A549 (cell line): Measurements from ENCODE around the gene EGFL7. TPM values are rescaled to one million over a fixed set of nuclear protein-coding genes. Genes with fewer than 3 reads are reported as not detected.

ENCODE experiments used
- ATAC-seq, 2 experiments: fragments of 200-7000 bp in 1 of 2; fragments of >200 bp in 1 of 2; cut with Nextera tagmentation in 1 of 2; cut with Tn5 transposase in 1 of 2; 3 replicates each; pipeline versions ENCODE4 v1.8.0 to v1.9.1; 2018 to 2020; ENCODE audit warnings: mild to moderate bottlenecking in 1 of 2, moderate library complexity in 1 of 2
- CTCF ChIA-PET: fragments of 300-600 bp; sonication (Branson Sonifier 250); formaldehyde crosslinking; extraction: SDS; loops from one replicate; lab custom pipeline; 2021; ENCODE audit warnings: antibody characterized with exemption, inconsistent platforms; lab: Yijun Ruan, JAX
- POLR2A ChIA-PET: fragments of 350-600 bp; formaldehyde crosslinking; extraction: SDS; loops from one replicate; lab custom pipeline; 2021; ENCODE audit warnings: antibody characterized with exemption, inconsistent platforms; lab: Yijun Ruan, JAX
- DNase-seq, 2 experiments: peaks; one replicate each; pipeline versions ENCODE4 v3.0.0 to v3.0.0-alpha.2; 2011 to 2016; ENCODE audit warnings: low read depth in 1 of 2, low spot score in 1 of 2
- FAIRE-seq: peaks from 2 replicates; lab custom pipeline; 2011; peaks lifted over from hg19 to GRCh38; lab: Jason Lieb, UNC
- H3K27ac ChIP-seq, 2 experiments: fragments of >200 bp; sonication (Bioruptor Twin); formaldehyde crosslinking; 3 replicates each; pipeline ENCODE4 v1.5.1; 2016 to 2017
- H3K4me1 ChIP-seq: fragments of >200 bp; sonication (Bioruptor Twin); formaldehyde crosslinking; 3 replicates; pipeline ENCODE4 v1.6.1; 2016
- H3K4me2 ChIP-seq: fragments of >200 bp; sonication (Bioruptor Twin); formaldehyde crosslinking; 3 replicates; pipeline ENCODE4 v1.6.1; 2016
- H3K4me3 ChIP-seq: fragments of >200 bp; sonication (Bioruptor Twin); formaldehyde crosslinking; 3 replicates; pipeline ENCODE4 v1.5.1; 2016
- H3K9me3 ChIP-seq: fragments of >200 bp; sonication (Bioruptor Twin); formaldehyde crosslinking; 3 replicates; pipeline ENCODE4 v1.6.1; 2016
- BHLHE40 ChIP-seq: IDR thresholded peaks from 2 replicates; pipeline ENCODE4 v1.6.1; 2012; ENCODE audit warnings: low read depth, low read length, inconsistent platforms
- CBX8 ChIP-seq: fragments of 200-600 bp; sonication (generic); IDR thresholded peaks from 2 replicates; pipeline ENCODE4 v1.6.1; 2016
- CEBPB ChIP-seq, 2 experiments: fragments of >200 bp in 1 of 2; sonication (Bioruptor Twin) in 1 of 2; formaldehyde crosslinking in 1 of 2; IDR thresholded peaks; 2 replicates each; pipeline ENCODE4 v1.6.1; 2012 to 2016
- EHF ChIP-seq: fragments of 250-450 bp; sonication (Bioruptor Pico); IDR thresholded peaks from 2 replicates; pipeline ENCODE4 v1.5.0; 2020; ENCODE audit warnings: mild to moderate bottlenecking
- ESRRA ChIP-seq: fragments of 150-350 bp; IDR thresholded peaks from 2 replicates; pipeline ENCODE4 v1.6.1; 2014; ENCODE audit warnings: mild to moderate bottlenecking, low read length, borderline replicate concordance
- FOXS1 ChIP-seq: fragments of 250-450 bp; sonication (Bioruptor Pico); IDR thresholded peaks from 2 replicates; pipeline ENCODE4 v1.5.0; 2020; ENCODE audit warnings: mild to moderate bottlenecking, moderate library complexity
- GATA3 ChIP-seq: IDR thresholded peaks from 2 replicates; pipeline ENCODE4 v1.6.1; 2012; ENCODE audit warnings: borderline replicate concordance
- HEYL ChIP-seq: fragments of 250-450 bp; sonication (Bioruptor Pico); IDR thresholded peaks from 2 replicates; pipeline ENCODE4 v1.8.0; 2021; ENCODE audit warnings: mild to moderate bottlenecking, moderate library complexity
- HOXB5 ChIP-seq: fragments of 250-450 bp; sonication (Bioruptor Pico); IDR thresholded peaks from 2 replicates; pipeline ENCODE4 v1.5.0; 2020; ENCODE audit warnings: mild to moderate bottlenecking, moderate library complexity
- JUNB ChIP-seq: fragments of >200 bp; sonication (Bioruptor Twin); formaldehyde crosslinking; IDR thresholded peaks from 2 replicates; pipeline ENCODE4 v1.6.1; 2016
- KDM1A ChIP-seq: fragments of 200-600 bp; sonication (generic); IDR thresholded peaks from 2 replicates; pipeline ENCODE4 v1.6.1; 2016; ENCODE audit warnings: low read depth, mild to moderate bottlenecking
- KDM5A ChIP-seq: fragments of 200-600 bp; sonication (generic); IDR thresholded peaks from 2 replicates; pipeline ENCODE4 v1.6.1; 2016; ENCODE audit warnings: antibody characterized with exemption, mild to moderate bottlenecking
- NPAS2 ChIP-seq: fragments of 250-450 bp; sonication (Bioruptor Pico); IDR thresholded peaks from 2 replicates; pipeline ENCODE4 v1.8.0; 2022; ENCODE audit warnings: mild to moderate bottlenecking, moderate library complexity, borderline replicate concordance
- NR3C1 ChIP-seq: fragments of >200 bp; sonication (Bioruptor Twin); formaldehyde crosslinking; IDR thresholded peaks from 3 replicates; pipeline ENCODE4 v1.6.1; 2017
- RAD21 ChIP-seq, 2 experiments: fragments of >200 bp in 1 of 2; sonication (Bioruptor Twin) in 1 of 2; formaldehyde crosslinking in 1 of 2; IDR thresholded peaks in 1 of 2; conservative IDR thresholded peaks in 1 of 2; 2 replicates in 1 of 2; 3 replicates in 1 of 2; pipeline ENCODE4 v1.6.1; 2012 to 2018; ENCODE audit warnings: inconsistent platforms in 1 of 2
- RFX5 ChIP-seq: fragments of 450-650 bp; IDR thresholded peaks from 2 replicates; pipeline ENCODE4 v1.7.1; 2014; ENCODE audit warnings: antibody characterized with exemption, mild to moderate bottlenecking, moderate library complexity
- ZSCAN20 ChIP-seq: fragments of 250-450 bp; sonication (Bioruptor Pico); IDR thresholded peaks from 2 replicates; pipeline ENCODE4 v1.8.0; 2022; ENCODE audit warnings: mild to moderate bottlenecking, moderate library complexity
- WGBS: methylation state at CpG from one replicate; pipeline ENCODE4 v1.1.6; 2017; ENCODE audit errors: missing lambda C conversion rate; 5-methylcytosine and 5-hydroxymethylcytosine counted together
- polyA plus RNA-seq, 4 experiments: library from polyadenylated mRNA; depleted of rRNA in 3 of 4; stranded (reverse); fragments of >200 nt; fragmentation: RNase III in 1 of 4; extraction: RNeasy Plus Mini Kit Qiagen cat#74134 plus additional on column Dnase treatment in 1 of 4; gene quantifications; 2 replicates in 3 of 4; 3 replicates in 1 of 4; pipeline ENCODE4 v1.2.3, GENCODE V29; 2011 to 2017
- TF ChIP-seq, protein P1 (sequence below): IDR thresholded peaks from 2 replicates; pipeline ENCODE4 v1.6.1; 2012
- TF ChIP-seq, protein P2 (sequence below): fragments of 200-600 bp; sonication (generic); IDR thresholded peaks from 2 replicates; pipeline ENCODE4 v1.6.1; 2016; ENCODE audit warnings: antibody characterized with exemption, mild to moderate bottlenecking, moderate library complexity
- TF ChIP-seq, protein P3 (sequence below): IDR thresholded peaks from 2 replicates; pipeline ENCODE4 v1.6.1; 2012; ENCODE audit warnings: low read depth, borderline replicate concordance

The EGFL7 gene
- polyA plus RNA-seq, 2 of the 4 experiments (the other 2 are of a cell fraction) = 19.9 to 34.4 TPM

DNA sequence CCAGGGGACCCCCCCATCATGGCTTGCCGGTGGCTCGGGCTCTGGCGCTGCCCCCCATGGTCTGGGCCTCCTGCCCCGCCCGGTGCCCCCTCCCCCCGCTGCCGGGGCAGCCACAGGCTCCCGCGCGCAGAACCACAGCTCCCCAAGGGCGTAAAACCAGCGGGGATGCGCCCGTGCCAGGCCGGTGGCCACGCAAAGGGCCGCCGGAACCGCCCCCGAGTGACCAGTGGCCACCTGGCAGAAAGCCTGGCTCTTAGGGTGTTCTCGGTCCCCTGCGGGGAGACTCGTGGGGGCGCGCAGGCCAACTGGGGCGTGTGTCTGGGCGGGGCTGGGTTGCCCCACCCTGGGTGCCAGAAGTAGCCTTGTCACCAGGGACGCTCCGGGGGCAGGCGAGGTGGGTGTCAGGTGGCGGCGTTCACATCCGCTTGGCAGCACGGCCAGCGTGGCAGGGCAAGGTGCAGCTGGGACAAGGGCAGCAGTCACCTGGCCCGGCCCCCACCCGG, 25.1 kb downstream of the EGFL7 start:
- ChIA-PET POLR2A (interaction anchor here (0.5 kb wide), 1 partner anchor 13 kb away, joined by 4 read pairs; no protein-coding TSS in a partner anchor), CTCF (interaction anchor here (0.8 to 13.4 kb wide), 6 partner anchors 14 to 341 kb away, joined by 3 to 186 read pairs (median 4); partner anchors contain the start of gene ABCA2)
- ATAC-seq (peak; percentile 6 to 10; a peak in 5 of 6 replicates), DNase-seq (no peak)
- Histone ChIP-seq H3K27ac (peak overlapping the region; percentile 85 to 96), H3K9me3 (no peaks in the 10 kb centered on the region), H3K4me3 (peak overlapping the region; percentile 72), H3K4me2 (peak overlapping the region; percentile 100), H3K4me1 (peaks cover 41% of the 10 kb centered on the region)
- TF ChIP-seq HEYL (CRISPR knock-in tag) (no peak), CEBPB (IDR thresholded peaks at IDR 0.05) (no peak), GATA3 (no peak)
- TF ChIP-seq, protein P1, sequence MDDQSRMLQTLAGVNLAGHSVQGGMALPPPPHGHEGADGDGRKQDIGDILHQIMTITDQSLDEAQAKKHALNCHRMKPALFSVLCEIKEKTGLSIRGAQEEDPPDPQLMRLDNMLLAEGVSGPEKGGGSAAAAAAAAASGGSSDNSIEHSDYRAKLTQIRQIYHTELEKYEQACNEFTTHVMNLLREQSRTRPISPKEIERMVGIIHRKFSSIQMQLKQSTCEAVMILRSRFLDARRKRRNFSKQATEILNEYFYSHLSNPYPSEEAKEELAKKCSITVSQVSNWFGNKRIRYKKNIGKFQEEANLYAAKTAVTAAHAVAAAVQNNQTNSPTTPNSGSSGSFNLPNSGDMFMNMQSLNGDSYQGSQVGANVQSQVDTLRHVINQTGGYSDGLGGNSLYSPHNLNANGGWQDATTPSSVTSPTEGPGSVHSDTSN = no peak
- TF ChIP-seq, all 56 proteins: peak for 0
- no peak for FAIRE-seq
- 53% methylated on average over 15 of the region's 37 CpGs for WGBS

DNA sequence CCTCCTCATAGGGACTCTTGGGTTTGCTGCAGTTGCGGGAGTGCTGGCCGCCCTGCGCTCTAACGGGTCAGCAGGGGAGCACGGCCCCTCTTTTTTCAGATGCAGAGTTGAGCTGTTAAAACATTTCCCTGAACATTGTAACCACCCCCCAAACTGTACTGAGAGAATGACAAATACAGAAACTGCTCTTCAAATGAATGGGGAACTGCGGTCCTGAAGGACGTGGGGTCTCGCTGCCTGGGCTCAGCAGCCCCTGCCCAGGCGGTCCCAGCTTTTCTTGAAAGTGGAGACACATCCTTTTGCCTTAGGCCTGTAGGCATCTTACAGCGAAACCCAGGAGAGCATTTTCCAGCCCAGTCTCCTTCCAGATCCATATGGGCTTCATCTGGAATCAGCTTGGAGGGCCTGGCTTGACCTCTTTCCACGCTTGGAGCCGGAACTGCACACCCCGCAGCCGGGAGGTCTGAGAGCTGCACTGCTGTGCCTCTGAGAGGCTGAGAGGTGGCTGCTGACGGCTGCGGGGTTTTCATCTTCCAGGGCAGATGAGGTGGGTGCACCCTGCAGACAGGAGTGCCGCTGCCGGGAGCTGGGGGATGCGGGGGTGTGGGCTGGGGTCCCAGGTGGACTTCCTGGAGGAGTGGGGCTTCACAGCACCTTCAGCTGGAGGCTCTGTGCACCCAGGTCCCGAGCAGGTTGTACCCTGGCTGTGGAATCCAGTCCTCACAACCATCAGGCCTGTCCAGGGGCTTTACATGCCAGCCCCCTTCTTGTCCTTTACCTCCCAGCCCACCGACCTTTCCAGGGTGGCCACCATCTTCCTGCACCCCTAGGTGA, 25.8 kb downstream of the EGFL7 start:
- TF ChIP-seq, protein P2, sequence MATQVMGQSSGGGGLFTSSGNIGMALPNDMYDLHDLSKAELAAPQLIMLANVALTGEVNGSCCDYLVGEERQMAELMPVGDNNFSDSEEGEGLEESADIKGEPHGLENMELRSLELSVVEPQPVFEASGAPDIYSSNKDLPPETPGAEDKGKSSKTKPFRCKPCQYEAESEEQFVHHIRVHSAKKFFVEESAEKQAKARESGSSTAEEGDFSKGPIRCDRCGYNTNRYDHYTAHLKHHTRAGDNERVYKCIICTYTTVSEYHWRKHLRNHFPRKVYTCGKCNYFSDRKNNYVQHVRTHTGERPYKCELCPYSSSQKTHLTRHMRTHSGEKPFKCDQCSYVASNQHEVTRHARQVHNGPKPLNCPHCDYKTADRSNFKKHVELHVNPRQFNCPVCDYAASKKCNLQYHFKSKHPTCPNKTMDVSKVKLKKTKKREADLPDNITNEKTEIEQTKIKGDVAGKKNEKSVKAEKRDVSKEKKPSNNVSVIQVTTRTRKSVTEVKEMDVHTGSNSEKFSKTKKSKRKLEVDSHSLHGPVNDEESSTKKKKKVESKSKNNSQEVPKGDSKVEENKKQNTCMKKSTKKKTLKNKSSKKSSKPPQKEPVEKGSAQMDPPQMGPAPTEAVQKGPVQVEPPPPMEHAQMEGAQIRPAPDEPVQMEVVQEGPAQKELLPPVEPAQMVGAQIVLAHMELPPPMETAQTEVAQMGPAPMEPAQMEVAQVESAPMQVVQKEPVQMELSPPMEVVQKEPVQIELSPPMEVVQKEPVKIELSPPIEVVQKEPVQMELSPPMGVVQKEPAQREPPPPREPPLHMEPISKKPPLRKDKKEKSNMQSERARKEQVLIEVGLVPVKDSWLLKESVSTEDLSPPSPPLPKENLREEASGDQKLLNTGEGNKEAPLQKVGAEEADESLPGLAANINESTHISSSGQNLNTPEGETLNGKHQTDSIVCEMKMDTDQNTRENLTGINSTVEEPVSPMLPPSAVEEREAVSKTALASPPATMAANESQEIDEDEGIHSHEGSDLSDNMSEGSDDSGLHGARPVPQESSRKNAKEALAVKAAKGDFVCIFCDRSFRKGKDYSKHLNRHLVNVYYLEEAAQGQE = no peak
- no peak for TF ChIP-seq RAD21 (conservative IDR thresholded peaks at IDR 0.05 in 1 of 2, IDR thresholded peaks at IDR 0.05 in 1 of 2)
- TF ChIP-seq CBX8 = no peak
- no peaks in the 10 kb centered on the region for H3K9me3 ChIP-seq
- peak overlapping the region; percentile 100 for H3K4me2 ChIP-seq
- POLR2A ChIA-PET = interaction anchor here (0.5 kb wide), 1 partner anchor 12 kb away, joined by 4 read pairs; no protein-coding TSS in a partner anchor
- H3K27ac ChIP-seq = peak overlapping the region; percentile 85 to 96; a peak in 4 of 6 replicates
- H3K4me1 ChIP-seq = peaks cover 48% of the 10 kb centered on the region
- DNase-seq (no peak), FAIRE-seq (no peak), ATAC-seq (no peak)
- H3K4me3 ChIP-seq = no peak overlapping the region
- 83% methylated on average over 17 of the region's 21 CpGs for WGBS
- CTCF ChIA-PET = interaction anchor here (0.8 to 13.4 kb wide), 6 partner anchors 14 to 340 kb away, joined by 3 to 186 read pairs (median 4); partner anchors contain the start of gene ABCA2

DNA sequence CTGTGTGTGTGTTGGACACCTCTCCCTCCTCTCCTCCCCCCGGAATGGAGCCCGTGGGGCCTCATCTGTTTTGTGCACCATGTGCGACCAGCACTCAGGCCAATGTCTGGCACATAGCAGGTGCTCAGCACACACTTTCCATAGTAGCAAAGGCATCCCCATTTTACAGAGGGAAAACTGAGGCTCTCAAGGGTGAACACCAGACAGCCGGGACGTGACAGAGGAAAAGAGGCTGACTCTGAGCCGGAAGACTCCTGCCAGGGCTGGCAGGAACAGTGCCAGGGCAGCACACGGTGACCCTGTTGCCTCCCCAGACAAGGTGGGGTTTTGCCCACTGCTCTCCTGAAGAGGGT, 26.4 kb downstream of the EGFL7 start:
- CTCF ChIA-PET = interaction anchor here (13.4 kb wide), 1 partner anchor 15 kb away, joined by 186 read pairs; no protein-coding TSS in a partner anchor
- no peak overlapping the region for H3K4me3 ChIP-seq
- no peak overlapping the region for H3K4me2 ChIP-seq
- H3K4me1 ChIP-seq = peaks cover 54% of the 10 kb centered on the region
- no peak for ATAC-seq
- no peak for TF ChIP-seq EHF (CRISPR knock-in tag)
- 0 out of 2 replicates have a peak, but pooled peaks have one; percentile 41 for TF ChIP-seq KDM1A
- TF ChIP-seq, all 56 proteins: peak for 1
- H3K27ac ChIP-seq = peak overlapping the region in 1 of 2 experiments; percentile 30; a peak in 1 of 6 replicates
- H3K9me3 ChIP-seq = no peaks in the 10 kb centered on the region
- DNase-seq (no peak), FAIRE-seq (no peak)
- POLR2A ChIA-PET = no interaction called here
- WGBS = 87% methylated on average over 7 of the region's 7 CpGs

DNA sequence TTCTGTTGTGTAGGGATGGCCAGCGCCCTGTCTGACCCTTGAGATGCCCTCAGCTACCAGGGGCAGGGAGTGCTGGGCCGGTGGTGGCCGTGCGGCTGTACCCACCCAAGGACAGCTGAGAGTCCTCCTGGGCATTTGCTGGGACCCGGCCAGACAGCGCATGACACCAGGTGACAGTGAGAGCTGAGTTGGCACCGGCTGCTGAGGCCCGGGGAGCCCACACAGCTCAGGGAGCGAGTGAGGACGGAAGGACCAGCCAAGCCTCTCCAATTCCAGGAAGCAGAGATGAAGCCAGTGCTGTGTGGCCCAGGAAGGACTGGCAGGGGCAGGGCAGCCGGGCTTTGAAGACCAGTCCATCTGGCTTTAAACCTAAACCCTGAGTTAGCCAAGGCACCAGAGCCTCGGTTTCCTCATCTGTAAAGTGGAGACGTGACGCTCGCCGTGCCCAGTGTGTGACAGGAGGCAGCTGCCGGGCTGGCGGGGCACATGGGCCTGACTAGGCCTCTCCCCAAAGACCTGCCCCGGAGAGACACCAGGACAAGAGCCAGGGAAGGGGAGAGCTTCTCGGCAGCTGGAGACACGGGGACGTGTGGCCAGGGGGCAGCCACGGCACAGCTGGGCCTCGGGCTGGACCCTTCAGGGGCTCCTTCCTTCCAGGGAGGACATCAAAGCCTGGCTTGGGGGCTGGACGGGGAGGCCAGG, 27.5 kb downstream of the EGFL7 start:
- no peak overlapping the region for H3K4me2 ChIP-seq
- H3K27ac ChIP-seq = peak overlapping the region in 1 of 2 experiments; percentile 87; a peak in 3 of 6 replicates
- ATAC-seq = no peak

More for the DNA sequence above, 27.5 kb downstream of the EGFL7 start:
- peaks cover 64% of the 10 kb centered on the region for H3K4me1 ChIP-seq
- WGBS = 91% methylated on average over 13 of the region's 25 CpGs
- CTCF ChIA-PET = interaction anchor here (0.7 to 13.4 kb wide), 6 partner anchors 11 to 206 kb away, joined by 3 to 186 read pairs (median 4); no protein-coding TSS in a partner anchor
- TF ChIP-seq JUNB = no peak
- TF ChIP-seq FOXS1 = no peak
- TF ChIP-seq NPAS2 (CRISPR knock-in tag) = no peak
- no peak for TF ChIP-seq KDM5A
- TF ChIP-seq NR3C1 = no peak
- no peak for TF ChIP-seq HOXB5 (CRISPR knock-in tag)
- TF ChIP-seq, protein P3, sequence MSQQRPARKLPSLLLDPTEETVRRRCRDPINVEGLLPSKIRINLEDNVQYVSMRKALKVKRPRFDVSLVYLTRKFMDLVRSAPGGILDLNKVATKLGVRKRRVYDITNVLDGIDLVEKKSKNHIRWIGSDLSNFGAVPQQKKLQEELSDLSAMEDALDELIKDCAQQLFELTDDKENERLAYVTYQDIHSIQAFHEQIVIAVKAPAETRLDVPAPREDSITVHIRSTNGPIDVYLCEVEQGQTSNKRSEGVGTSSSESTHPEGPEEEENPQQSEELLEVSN = no peak
- TF ChIP-seq RFX5 = no peak
- TF ChIP-seq ESRRA = no peak
- no peak for TF ChIP-seq BHLHE40
- TF ChIP-seq ZSCAN20 = no peak
- TF ChIP-seq, protein P1 = no peak
- no peak overlapping the region for H3K4me3 ChIP-seq
- DNase-seq = no peak
- POLR2A ChIA-PET = interaction anchor here (0.7 to 0.9 kb wide), 2 partner anchors 10 to 38 kb away, joined by 3 to 5 read pairs; no protein-coding TSS in a partner anchor
- H3K9me3 ChIP-seq = no peaks in the 10 kb centered on the region
- no peak for FAIRE-seq
